Measurements from ENCODE around the gene SCAMP3. TPM values are rescaled to one million over a fixed set of nuclear protein-coding genes. Genes with fewer than 3 reads are reported as not detected.

SCAMP3 gene
- total and polyA plus RNA-seq, 10 of the 15 experiments (the other 5 are each of a cell fraction or from before 2014, with no cell fraction given): 17.2 to 133 (median 87.3) TPM

- no peak for TF ChIP-seq ZSCAN29 (IDR thresholded peaks at IDR 0.05)
- 0 out of 2 replicates have a peak, but pooled peaks have one; percentile 46 for TF ChIP-seq PAX5 (IDR thresholded peaks at IDR 0.05; ENCODE audit: borderline replicate concordance, low read depth, low read length)
- peak; percentile 42 for TF ChIP-seq PBX3 (IDR thresholded peaks at IDR 0.05; ENCODE audit: insufficient replicate concordance, low read depth, low read length)
- TF ChIP-seq SRF (IDR thresholded peaks at IDR 0.05; ENCODE audit: low read depth in 2 of 2, low read length in 2 of 2): no peak
- TF ChIP-seq RAD51 (IDR thresholded peaks at IDR 0.05): no peak
- TF ChIP-seq SMAD5 (IDR thresholded peaks at IDR 0.05; ENCODE audit: low read depth): no peak
- no peak for TF ChIP-seq TAF1 (IDR thresholded peaks at IDR 0.05; ENCODE audit: borderline replicate concordance, low read depth, low read length)
- no peak for TF ChIP-seq SREBF2 (IDR thresholded peaks at IDR 0.05; ENCODE audit: low read length)
- TF ChIP-seq ZNF24 (IDR thresholded peaks at IDR 0.05): no peak
- TF ChIP-seq ZNF622 (IDR thresholded peaks at IDR 0.05): no peak
- TF ChIP-seq ZZZ3 (IDR thresholded peaks at IDR 0.05; ENCODE audit: control insufficient read depth, insufficient read length, low read depth): no peak
- TF ChIP-seq SUZ12 (IDR thresholded peaks at IDR 0.05; ENCODE audit: unreplicated experiment): no peak
- TF ChIP-seq ZNF384 (IDR thresholded peaks at IDR 0.05; ENCODE audit: borderline replicate concordance, low read depth, low read length): no peak
- TF ChIP-seq CTCF (IDR thresholded peaks at IDR 0.05 in 2 of 3, conservative IDR thresholded peaks at IDR 0.05 in 1 of 3; ENCODE audit: control insufficient read depth in 2 of 3, extremely low read depth in 1 of 3, insufficient read depth in 1 of 3, low read depth in 3 of 3, low read length in 3 of 3): peak; percentile 88 to 97 (median 92)
- no peak for TF ChIP-seq POLR2AphosphoS5 (IDR thresholded peaks at IDR 0.05; ENCODE audit: low read length)
- no peak for TF ChIP-seq BCL11A (IDR thresholded peaks at IDR 0.05; ENCODE audit: low read depth, low read length)
- TF ChIP-seq RUNX3 (IDR thresholded peaks at IDR 0.05; ENCODE audit: low read length): peak; percentile 48
- no peak for TF ChIP-seq ATF7 (IDR thresholded peaks at IDR 0.05; ENCODE audit: low read depth)
- TF ChIP-seq CBFB (IDR thresholded peaks at IDR 0.05; ENCODE audit: low read depth): no peak
- no peak for TF ChIP-seq HDAC6 (IDR thresholded peaks at IDR 0.05; ENCODE audit: unreplicated experiment)
- no peak for TF ChIP-seq NR2C1 (IDR thresholded peaks at IDR 0.05)
- TF ChIP-seq SP1 (IDR thresholded peaks at IDR 0.05; ENCODE audit: low read depth, low read length): no peak
- TF ChIP-seq STAT1 (conservative IDR thresholded peaks at IDR 0.05): peak; percentile 62; the same call in 1 of the 2 replicates
- no peak for TF ChIP-seq SREBF1 (IDR thresholded peaks at IDR 0.05; ENCODE audit: low read length)
- no peak for TF ChIP-seq HSF1 (IDR thresholded peaks at IDR 0.05; ENCODE audit: low read depth, low read length)
- TF ChIP-seq JUNB (IDR thresholded peaks at IDR 0.05): no peak
- no peak for TF ChIP-seq ATF2 (IDR thresholded peaks at IDR 0.05; ENCODE audit: low read length)
Observed at GRCh38 chr1:155206891-155207805, 55.0 kb downstream of the SCAMP3 start (continued).

All from GM12878 (cell line).